HG03139 (cell line): Measurements from ENCODE around the gene CERS5.

Source experiments
- ATAC-seq: cut with Tn5 transposase; IDR thresholded peaks from one replicate; pipeline ENCODE4 v1.9.1; 2021; ENCODE audit not compliant: unreplicated experiment

CERS5 gene

GRCh38 chr12:50167049-50167828 lies at the start of gene CERS5:
CERS5 (minus strand) TSS chr12:50167369; CDS start chr12:50167297, 72 bp downstream.
- peak; percentile 97 for ATAC-seq

DNA sequence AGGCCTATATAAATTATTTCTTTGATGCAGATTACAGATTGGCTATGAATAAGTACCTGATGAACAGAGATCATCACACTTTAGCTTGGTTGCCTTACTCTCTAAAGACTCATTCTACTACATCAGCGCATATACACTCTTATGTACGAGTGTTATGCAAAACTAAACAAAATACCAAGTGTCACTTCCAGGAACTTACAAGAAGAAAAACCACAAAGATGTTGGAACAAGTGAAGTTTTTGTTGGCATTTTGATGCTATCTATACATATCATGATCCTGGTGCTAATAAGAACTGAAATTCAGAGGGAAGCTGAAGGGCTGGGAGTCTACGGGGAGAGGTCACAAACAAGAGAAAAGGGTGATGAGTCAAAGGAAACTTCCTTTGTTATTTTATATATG lies 47.9 kb upstream of the CERS5 start:
- no peak for ATAC-seq

DNA sequence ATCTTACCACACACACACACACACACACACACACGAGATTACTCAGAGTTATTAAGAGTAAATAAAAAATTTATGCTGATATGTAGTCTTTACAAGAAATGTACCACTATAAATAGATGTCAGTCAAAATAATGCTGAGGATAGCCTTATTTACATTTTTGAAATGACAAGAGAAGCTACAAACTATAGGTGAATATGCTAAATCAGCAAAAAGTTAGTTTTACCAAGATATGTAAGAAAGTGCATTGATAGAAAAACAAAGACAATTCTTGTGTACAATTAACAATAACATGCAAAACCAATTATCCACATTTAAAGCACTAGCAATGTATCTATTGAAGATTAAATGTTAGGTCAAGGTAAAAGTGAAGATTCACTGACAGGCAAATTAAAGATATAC lies 46.8 kb upstream of the CERS5 start:
- ATAC-seq: no peak

- no peak for ATAC-seq
Measured at GRCh38 chr12:50213439-50213838, 46.3 kb upstream of the CERS5 start.

- ATAC-seq: no peak
Measured at GRCh38 chr12:50212071-50212467, 44.9 kb upstream of the CERS5 start.

DNA sequence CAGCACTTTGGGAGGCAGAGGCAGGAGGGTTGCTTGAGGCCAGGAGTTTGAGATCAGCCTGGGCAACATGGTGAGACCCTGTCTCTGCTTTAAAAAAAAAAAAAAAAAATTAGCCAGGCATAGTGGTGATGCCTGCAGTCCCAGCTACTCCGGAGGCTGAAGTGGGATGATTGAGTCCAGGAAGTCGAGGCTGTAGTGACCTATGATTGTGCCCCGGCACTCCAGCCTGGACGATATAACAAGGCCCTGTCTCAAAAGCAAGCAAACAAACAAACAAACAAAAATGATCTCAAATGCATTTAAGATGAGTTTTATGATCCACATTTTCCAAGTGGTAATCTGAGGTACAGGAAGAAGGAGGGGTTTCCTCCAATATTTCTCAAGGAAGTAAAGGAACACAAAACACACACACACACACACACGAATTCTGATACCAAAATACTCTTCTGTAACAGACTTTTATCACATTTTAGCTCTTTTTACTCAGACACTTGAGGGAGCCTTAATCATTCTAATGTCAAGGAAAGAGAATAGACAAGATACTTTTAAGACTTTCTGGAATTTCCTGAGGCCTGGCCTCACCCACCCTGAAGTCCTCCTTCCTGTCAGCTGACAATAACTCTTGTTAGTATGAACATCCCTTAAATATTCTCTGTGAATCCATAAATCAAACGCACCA lies 44.4 kb upstream of the CERS5 start:
- no peak for ATAC-seq

- ATAC-seq: no peak
Measured at GRCh38 chr12:50207424-50207823, 40.3 kb upstream of the CERS5 start.

GRCh38 chr12:50205648-50206047 lies 38.5 kb upstream of the CERS5 start:
- no peak for ATAC-seq

GRCh38 chr12:50203691-50204090 lies 36.5 kb upstream of the CERS5 start:
- ATAC-seq: no peak

DNA sequence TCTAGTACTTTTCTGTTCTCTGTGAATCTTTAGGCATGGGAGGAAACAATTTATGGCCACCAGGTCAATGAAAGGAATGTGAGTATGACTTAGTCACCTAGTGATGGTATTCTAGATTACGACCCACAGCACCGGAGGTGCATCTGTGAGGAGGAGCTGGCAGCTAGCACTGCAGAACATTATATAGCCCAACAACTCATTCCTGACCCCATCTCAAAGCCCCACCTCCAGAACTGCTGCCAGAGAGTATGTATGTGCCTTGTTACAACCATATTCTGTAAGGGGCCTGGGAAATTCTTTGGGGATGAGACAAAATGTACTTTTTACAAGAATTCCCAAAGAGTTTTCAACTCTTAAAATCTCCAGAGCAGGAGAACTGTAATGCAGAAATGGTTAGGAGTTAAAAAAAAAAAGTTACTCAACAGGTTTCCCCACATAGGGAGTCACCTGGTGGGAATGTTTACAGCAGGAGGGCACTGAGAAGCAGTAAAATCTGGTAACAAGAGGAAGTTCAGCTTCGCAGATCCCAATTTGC lies 34.9 kb upstream of the CERS5 start:
- ATAC-seq: no peak

- ATAC-seq: no peak
Measured at GRCh38 chr12:50200552-50201273, 33.5 kb upstream of the CERS5 start.

DNA sequence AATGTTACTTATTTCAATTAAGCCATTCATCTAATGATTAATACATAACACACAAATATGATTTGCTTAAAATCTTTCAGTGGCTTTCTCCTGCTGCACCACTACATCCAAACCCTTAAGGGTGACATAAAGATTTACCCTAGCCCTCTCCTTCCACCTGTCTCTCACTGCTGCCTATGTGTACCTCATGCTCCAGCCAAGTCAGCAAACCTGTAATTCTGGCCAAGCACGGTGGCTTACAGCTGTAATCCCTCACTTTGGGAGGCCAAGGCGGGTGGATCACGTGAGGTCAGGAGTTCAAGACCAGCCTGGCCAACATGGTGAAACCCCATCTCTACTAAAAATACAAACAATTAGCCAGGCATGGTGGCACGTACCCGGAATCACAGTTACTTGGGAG lies 31.7 kb upstream of the CERS5 start:
- ATAC-seq: no peak

DNA sequence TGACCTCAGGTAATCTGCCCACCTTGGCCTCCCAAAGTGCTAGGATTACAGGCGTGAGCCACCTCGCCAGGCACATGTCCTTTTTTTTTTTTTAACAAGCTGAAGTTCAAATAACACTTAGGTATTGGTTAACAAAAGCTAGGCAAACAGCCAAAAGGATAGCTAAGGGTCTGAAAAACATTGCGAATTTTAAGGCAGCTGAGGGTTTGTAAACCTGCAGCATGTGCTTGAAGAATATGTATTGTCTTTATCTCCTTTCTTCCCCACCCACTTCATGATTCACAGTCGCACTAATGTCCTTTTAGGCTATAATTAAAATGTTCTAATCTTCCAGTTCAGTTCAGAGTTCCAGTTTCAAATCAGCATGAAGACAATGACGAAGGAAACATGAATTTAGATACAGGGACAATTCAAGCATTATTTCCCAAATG lies 30.1 kb upstream of the CERS5 start:
- ATAC-seq: no peak

GRCh38 chr12:50196537-50196936 lies 29.4 kb upstream of the CERS5 start:
- no peak for ATAC-seq

- ATAC-seq: no peak
Measured at GRCh38 chr12:50195832-50196231, 28.7 kb upstream of the CERS5 start.

GRCh38 chr12:50192908-50193307 lies 25.7 kb upstream of the CERS5 start:
- no peak for ATAC-seq

- ATAC-seq: no peak
Measured at GRCh38 chr12:50192236-50192635, 25.1 kb upstream of the CERS5 start.

- no peak for ATAC-seq
Measured at GRCh38 chr12:50190859-50191258, 23.7 kb upstream of the CERS5 start.

DNA sequence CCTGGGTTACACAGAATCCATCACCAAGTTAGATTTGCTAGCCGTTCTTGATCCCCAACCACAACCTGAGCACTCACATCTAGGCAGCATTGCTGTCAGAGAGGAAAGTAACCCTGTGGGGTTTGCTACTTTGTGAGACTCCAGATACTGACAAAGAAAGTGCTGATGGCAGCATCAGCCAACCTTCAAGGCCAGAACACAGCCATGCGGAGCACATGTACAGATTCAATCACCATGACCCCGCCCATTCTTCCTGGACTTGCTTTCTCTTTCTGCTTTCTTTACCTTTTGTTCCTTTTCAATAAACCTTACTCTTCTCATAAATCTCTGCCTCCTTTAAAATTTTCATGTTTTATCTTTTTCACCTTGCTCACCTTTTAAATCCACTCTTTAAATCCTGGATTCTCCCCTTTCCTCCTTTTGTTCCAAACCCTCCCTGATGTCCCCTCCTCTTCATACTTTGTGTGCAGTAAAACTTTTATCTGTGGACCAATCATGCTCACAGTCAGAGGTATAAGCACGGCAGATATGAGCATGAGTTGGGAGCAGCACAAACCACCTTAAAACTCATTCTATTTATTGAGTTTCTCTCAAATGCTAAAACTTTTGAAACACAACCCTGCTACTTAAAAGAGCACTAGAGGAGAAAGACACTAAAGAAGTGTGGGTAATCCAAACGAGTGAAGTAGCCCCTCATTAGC lies 21.9 kb upstream of the CERS5 start:
- no peak for ATAC-seq

- ATAC-seq: no peak
Measured at GRCh38 chr12:50188241-50188781, 21.1 kb upstream of the CERS5 start.
